Keratinocyte (primary cell): ENCODE data around the gene FARP1. TPM values are rescaled to one million over a fixed set of nuclear protein-coding genes. Genes with fewer than 3 reads are reported as not detected.

Experiments used
- DNase-seq: peaks from one replicate; pipeline ENCODE4 v3.0.0-alpha.2; 2011; ENCODE audit warnings: low read depth, missing footprints, low spot score
- FAIRE-seq: peaks from 2 replicates; lab custom pipeline; 2011; peaks lifted over from hg19 to GRCh38; lab: Jason Lieb, UNC
- H2AFZ ChIP-seq: 2 replicates; pipeline ENCODE4 v1.6.0; 2012; ENCODE audit warnings: low read length, control low read depth, inconsistent platforms; ENCODE audit not compliant: control insufficient read depth
- H3K27ac ChIP-seq: 2 replicates; pipeline ENCODE4 v1.5.1; 2011; ENCODE audit warnings: low read length; ENCODE audit not compliant: control insufficient read depth, insufficient read depth
- H3K27me3 ChIP-seq: 3 replicates; pipeline ENCODE4 v1.6.0; 2011; ENCODE audit warnings: low read length; ENCODE audit not compliant: control insufficient read depth, insufficient read depth; ENCODE audit errors: extremely low read depth
- H3K36me3 ChIP-seq, 2 experiments: 2 replicates in 1 of 2; 3 replicates in 1 of 2; pipeline ENCODE4 v1.5.1; 2011; ENCODE audit warnings: low read length in 2 of 2, mild to moderate bottlenecking in 1 of 2; ENCODE audit not compliant: control insufficient read depth in 2 of 2, insufficient read depth in 2 of 2; ENCODE audit errors: extremely low read depth in 1 of 2
- H3K4me1 ChIP-seq: 3 replicates; pipeline ENCODE4 v1.5.1; 2011; ENCODE audit warnings: low read length; ENCODE audit not compliant: control insufficient read depth, insufficient read depth; ENCODE audit errors: extremely low read depth
- H3K4me2 ChIP-seq: 3 replicates; pipeline ENCODE4 v1.6.0; 2011; ENCODE audit warnings: low read depth, low read length; ENCODE audit not compliant: control insufficient read depth, insufficient read depth; ENCODE audit errors: extremely low read depth
- H3K4me3 ChIP-seq, 3 experiments: fragments of 200-600 bp in 1 of 3; sonication (generic) in 1 of 3; 2 replicates in 2 of 3; 3 replicates in 1 of 3; pipeline ENCODE4 v1.5.1; 2011 to 2016; ENCODE audit warnings: low read length in 3 of 3, mild to moderate bottlenecking in 3 of 3, control low read depth in 2 of 3, inconsistent platforms in 1 of 3, low read depth in 1 of 3, mixed read lengths in 1 of 3, mixed run types in 1 of 3, moderate library complexity in 1 of 3; ENCODE audit not compliant: control insufficient read depth in 2 of 3, insufficient read depth in 2 of 3; ENCODE audit errors: extremely low read depth in 1 of 3
- H3K79me2 ChIP-seq: 2 replicates; pipeline ENCODE4 v1.6.0; 2012; ENCODE audit warnings: low read length; ENCODE audit not compliant: control insufficient read depth, insufficient read depth
- H3K9ac ChIP-seq: 3 replicates; pipeline ENCODE4 v1.6.0; 2011; ENCODE audit warnings: low read length; ENCODE audit not compliant: control insufficient read depth, insufficient read depth; ENCODE audit errors: extremely low read depth
- H3K9me1 ChIP-seq: 3 replicates; pipeline ENCODE4 v1.6.0; 2011; ENCODE audit warnings: low read length; ENCODE audit not compliant: control insufficient read depth, insufficient read depth; ENCODE audit errors: extremely low read depth
- H3K9me3 ChIP-seq: 2 replicates; pipeline ENCODE4 v1.5.1; 2012; ENCODE audit warnings: low read depth, low read length; ENCODE audit not compliant: control insufficient read depth
- H4K20me1 ChIP-seq: 3 replicates; pipeline ENCODE4 v1.6.0; 2011; ENCODE audit warnings: low read length; ENCODE audit not compliant: control insufficient read depth, insufficient read depth; ENCODE audit errors: extremely low read depth
- EZH2 ChIP-seq: IDR thresholded peaks from one replicate; pipeline ENCODE4 v1.6.1; 2012; ENCODE audit warnings: inconsistent platforms, mild to moderate bottlenecking, low read length, moderate library complexity
- dilution Hi-C: fragments of 300-500 bp; cut with MboI; formaldehyde crosslinking; loops from one replicate; pipeline ENCODE4 v1.7.0; 2020; ENCODE audit warnings: low sequenced_read_pairs; ENCODE audit not compliant: extremely low pct_ligation_motif_present
- polyA plus RNA-seq, 5 experiments: library from polyadenylated mRNA; depleted of rRNA in 3 of 5; stranded (reverse) in 3 of 5; stranded (forward) in 1 of 5; unstranded in 1 of 5; fragments of >200 nt; gene quantifications; 1 replicate in 1 of 5; 2 replicates in 3 of 5; 3 replicates in 1 of 5; pipeline versions ENCODE4 v1.2.1 to v1.2.3, GENCODE V29; 2011 to 2012; ENCODE audit warnings: missing spikeins in 2 of 5, low read depth in 1 of 5, low replicate concordance in 1 of 5
- TF ChIP-seq, protein P1 (sequence below), 3 experiments: IDR thresholded peaks in 1 of 3; conservative IDR thresholded peaks in 1 of 3; optimal IDR thresholded peaks in 1 of 3; 2 replicates in 2 of 3; 3 replicates in 1 of 3; pipeline versions ENCODE3 to v1.5.1; 2011; ENCODE audit warnings: low read length in 3 of 3, mild to moderate bottlenecking in 3 of 3, moderate library complexity in 2 of 3, control low read depth in 1 of 3, inconsistent platforms in 1 of 3; ENCODE audit not compliant: insufficient read depth in 2 of 3; ENCODE audit errors: extremely low read depth in 1 of 3

Gene FARP1
- polyA plus RNA-seq, 1 donor (not counting 4 experiments of a cell fraction or from before 2014, with no cell fraction given): 10.3 TPM

DNA sequence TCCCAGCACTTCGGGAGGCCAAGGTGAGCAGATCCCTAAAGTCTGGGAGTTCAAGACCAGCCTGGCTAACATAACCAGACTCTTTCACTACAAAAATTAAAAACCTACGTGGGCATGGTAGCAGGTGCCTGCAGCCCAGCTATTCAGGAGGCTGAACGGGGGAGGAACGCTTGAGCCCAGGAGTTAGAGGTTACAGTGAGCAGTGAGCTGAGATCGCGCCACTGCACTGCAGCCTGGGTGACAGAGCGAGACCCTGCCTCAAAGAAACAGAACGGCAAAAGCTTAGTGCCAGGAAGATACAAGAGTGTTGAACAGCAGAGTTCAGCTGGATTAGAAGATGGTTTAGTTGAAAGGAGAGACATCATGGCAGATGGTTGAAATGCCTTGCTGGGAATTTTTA, 58.3 kb downstream of the FARP1 start:
- H3K4me1 ChIP-seq: no peaks in the 10 kb centered on the region
- no peaks in the 10 kb centered on the region for H3K27me3 ChIP-seq
- no peaks in the 10 kb centered on the region for H3K9me1 ChIP-seq
- no peak overlapping the region for H3K4me3 ChIP-seq
- H3K27ac ChIP-seq: no peak overlapping the region
- H2AFZ ChIP-seq: no peak overlapping the region
- H3K9me3 ChIP-seq: peaks cover 2% of the 10 kb centered on the region
- H4K20me1 ChIP-seq: no peaks in the 10 kb centered on the region
- no peaks in the 10 kb centered on the region for H3K36me3 ChIP-seq
- dilution Hi-C loops: no loop called here
- FAIRE-seq (no peak), DNase-seq (no peak)
- no peak overlapping the region for H3K4me2 ChIP-seq
- TF ChIP-seq, protein P1, sequence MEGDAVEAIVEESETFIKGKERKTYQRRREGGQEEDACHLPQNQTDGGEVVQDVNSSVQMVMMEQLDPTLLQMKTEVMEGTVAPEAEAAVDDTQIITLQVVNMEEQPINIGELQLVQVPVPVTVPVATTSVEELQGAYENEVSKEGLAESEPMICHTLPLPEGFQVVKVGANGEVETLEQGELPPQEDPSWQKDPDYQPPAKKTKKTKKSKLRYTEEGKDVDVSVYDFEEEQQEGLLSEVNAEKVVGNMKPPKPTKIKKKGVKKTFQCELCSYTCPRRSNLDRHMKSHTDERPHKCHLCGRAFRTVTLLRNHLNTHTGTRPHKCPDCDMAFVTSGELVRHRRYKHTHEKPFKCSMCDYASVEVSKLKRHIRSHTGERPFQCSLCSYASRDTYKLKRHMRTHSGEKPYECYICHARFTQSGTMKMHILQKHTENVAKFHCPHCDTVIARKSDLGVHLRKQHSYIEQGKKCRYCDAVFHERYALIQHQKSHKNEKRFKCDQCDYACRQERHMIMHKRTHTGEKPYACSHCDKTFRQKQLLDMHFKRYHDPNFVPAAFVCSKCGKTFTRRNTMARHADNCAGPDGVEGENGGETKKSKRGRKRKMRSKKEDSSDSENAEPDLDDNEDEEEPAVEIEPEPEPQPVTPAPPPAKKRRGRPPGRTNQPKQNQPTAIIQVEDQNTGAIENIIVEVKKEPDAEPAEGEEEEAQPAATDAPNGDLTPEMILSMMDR (optimal IDR thresholded peaks at IDR 0.05 in 1 of 3, IDR thresholded peaks at IDR 0.05 in 1 of 3, conservative IDR thresholded peaks at IDR 0.05 in 1 of 3; ENCODE audit: extremely low read depth in 1 of 3, insufficient read depth in 2 of 3, low read length in 3 of 3): no peak
- no peak for TF ChIP-seq EZH2
- no peak overlapping the region for H3K9ac ChIP-seq
- no peaks in the 10 kb centered on the region for H3K79me2 ChIP-seq

DNA sequence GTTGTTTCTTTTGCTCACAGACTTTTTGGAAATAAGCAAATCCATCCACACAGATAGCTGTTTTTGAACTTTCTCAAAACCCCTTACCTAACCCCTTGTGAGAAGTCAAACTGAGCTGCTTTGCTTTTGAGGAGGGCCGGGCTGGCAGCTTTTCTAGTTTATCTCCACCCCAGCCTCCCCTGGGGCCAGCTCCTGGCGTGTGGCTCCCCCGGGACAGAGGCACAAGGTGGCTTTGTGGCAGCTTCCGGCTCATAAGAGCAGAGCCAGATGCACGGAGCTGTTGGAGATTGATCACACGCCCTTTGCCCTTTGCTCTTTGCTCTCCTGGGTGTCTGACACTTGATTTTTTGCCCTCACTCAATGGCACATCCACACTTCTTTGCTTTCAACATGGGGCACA, 59.1 kb downstream of the FARP1 start:
- Histone ChIP-seq H2AFZ (no peak overlapping the region), H3K9me1 (no peaks in the 10 kb centered on the region), H3K4me1 (no peaks in the 10 kb centered on the region), H3K36me3 (no peaks in the 10 kb centered on the region), H3K79me2 (no peaks in the 10 kb centered on the region), H3K27ac (no peak overlapping the region), H3K4me3 (no peak overlapping the region), H4K20me1 (no peaks in the 10 kb centered on the region), H3K9me3 (peaks cover 2% of the 10 kb centered on the region), H3K4me2 (no peak overlapping the region), H3K9ac (no peak overlapping the region), H3K27me3 (no peaks in the 10 kb centered on the region)
- TF ChIP-seq, protein P1 (optimal IDR thresholded peaks at IDR 0.05 in 1 of 3, IDR thresholded peaks at IDR 0.05 in 1 of 3, conservative IDR thresholded peaks at IDR 0.05 in 1 of 3; ENCODE audit: extremely low read depth in 1 of 3, insufficient read depth in 2 of 3, low read length in 3 of 3): no peak
- TF ChIP-seq EZH2: no peak
- DNase-seq (no peak), FAIRE-seq (no peak)
- dilution Hi-C loops: no loop called here
